A549 (cell line): ENCODE measurements around the gene CNOT6. TPM values are rescaled to one million over a fixed set of nuclear protein-coding genes. Genes with fewer than 3 reads are reported as not detected.
"Not testable (repeated sequence)": the region's sequence is repeated elsewhere in the genome, so short reads cannot be mapped to it uniquely, and the experiment has no call there.

Source experiments
- ATAC-seq, 2 experiments: fragments of 200-7000 bp in 1 of 2; fragments of >200 bp in 1 of 2; cut with Nextera tagmentation in 1 of 2; cut with Tn5 transposase in 1 of 2; 3 replicates each; pipeline versions ENCODE4 v1.8.0 to v1.9.1; 2018 to 2020; ENCODE audit warnings: mild to moderate bottlenecking in 1 of 2, moderate library complexity in 1 of 2
- CTCF ChIA-PET: fragments of 300-600 bp; sonication (Branson Sonifier 250); formaldehyde crosslinking; extraction: SDS; loops from one replicate; lab custom pipeline; 2021; ENCODE audit warnings: antibody characterized with exemption, inconsistent platforms; lab: Yijun Ruan, JAX
- POLR2A ChIA-PET: fragments of 350-600 bp; formaldehyde crosslinking; extraction: SDS; loops from one replicate; lab custom pipeline; 2021; ENCODE audit warnings: antibody characterized with exemption, inconsistent platforms; lab: Yijun Ruan, JAX
- DNase-seq, 2 experiments: peaks; one replicate each; pipeline versions ENCODE4 v3.0.0 to v3.0.0-alpha.2; 2011 to 2016; ENCODE audit warnings: low read depth in 1 of 2, low spot score in 1 of 2
- FAIRE-seq: peaks from 2 replicates; lab custom pipeline; 2011; peaks lifted over from hg19 to GRCh38; lab: Jason Lieb, UNC
- H3K27ac ChIP-seq, 2 experiments: fragments of >200 bp; sonication (Bioruptor Twin); formaldehyde crosslinking; 3 replicates each; pipeline ENCODE4 v1.5.1; 2016 to 2017
- H3K4me1 ChIP-seq: fragments of >200 bp; sonication (Bioruptor Twin); formaldehyde crosslinking; 3 replicates; pipeline ENCODE4 v1.6.1; 2016
- H3K4me2 ChIP-seq: fragments of >200 bp; sonication (Bioruptor Twin); formaldehyde crosslinking; 3 replicates; pipeline ENCODE4 v1.6.1; 2016
- H3K4me3 ChIP-seq: fragments of >200 bp; sonication (Bioruptor Twin); formaldehyde crosslinking; 3 replicates; pipeline ENCODE4 v1.5.1; 2016
- H3K9me3 ChIP-seq: fragments of >200 bp; sonication (Bioruptor Twin); formaldehyde crosslinking; 3 replicates; pipeline ENCODE4 v1.6.1; 2016
- CBX2 ChIP-seq: fragments of 200-600 bp; sonication (generic); IDR thresholded peaks from 2 replicates; pipeline ENCODE4 v1.6.1; 2016; ENCODE audit warnings: low read depth, mild to moderate bottlenecking, borderline replicate concordance
- CBX8 ChIP-seq: fragments of 200-600 bp; sonication (generic); IDR thresholded peaks from 2 replicates; pipeline ENCODE4 v1.6.1; 2016
- CHD2 ChIP-seq: fragments of 150-350 bp; IDR thresholded peaks from 2 replicates; pipeline ENCODE4 v1.6.1; 2014; ENCODE audit warnings: low read length; ENCODE audit not compliant: partially characterized antibody
- EP300 ChIP-seq, 2 experiments: fragments of >200 bp; sonication (Bioruptor Twin); formaldehyde crosslinking; IDR thresholded peaks; 2 replicates in 1 of 2; 3 replicates in 1 of 2; pipeline ENCODE4 v1.6.1; 2016 to 2017
- HOXB5 ChIP-seq: fragments of 250-450 bp; sonication (Bioruptor Pico); IDR thresholded peaks from 2 replicates; pipeline ENCODE4 v1.5.0; 2020; ENCODE audit warnings: mild to moderate bottlenecking, moderate library complexity
- JUN ChIP-seq, 2 experiments: fragments of >200 bp; sonication (Bioruptor Twin); formaldehyde crosslinking; IDR thresholded peaks; 2 replicates in 1 of 2; 3 replicates in 1 of 2; pipeline ENCODE4 v1.6.1; 2016 to 2017
- NPAS2 ChIP-seq: fragments of 250-450 bp; sonication (Bioruptor Pico); IDR thresholded peaks from 2 replicates; pipeline ENCODE4 v1.8.0; 2022; ENCODE audit warnings: mild to moderate bottlenecking, moderate library complexity, borderline replicate concordance
- PHF8 ChIP-seq: fragments of 200-600 bp; sonication (generic); IDR thresholded peaks from 2 replicates; pipeline ENCODE4 v1.6.1; 2016; ENCODE audit warnings: low read depth, mild to moderate bottlenecking, antibody characterized with exemption, moderate library complexity, borderline replicate concordance
- RFX5 ChIP-seq: fragments of 450-650 bp; IDR thresholded peaks from 2 replicates; pipeline ENCODE4 v1.7.1; 2014; ENCODE audit warnings: antibody characterized with exemption, mild to moderate bottlenecking, moderate library complexity
- ZC3H11A ChIP-seq: fragments of 450-650 bp; IDR thresholded peaks from 2 replicates; pipeline ENCODE4 v1.6.1; 2014; ENCODE audit warnings: antibody characterized with exemption, mild to moderate bottlenecking
- WGBS: methylation state at CpG from one replicate; pipeline ENCODE4 v1.1.6; 2017; ENCODE audit errors: missing lambda C conversion rate; 5-methylcytosine and 5-hydroxymethylcytosine counted together
- polyA plus RNA-seq, 4 experiments: library from polyadenylated mRNA; depleted of rRNA in 3 of 4; stranded (reverse); fragments of >200 nt; fragmentation: RNase III in 1 of 4; extraction: RNeasy Plus Mini Kit Qiagen cat#74134 plus additional on column Dnase treatment in 1 of 4; gene quantifications; 2 replicates in 3 of 4; 3 replicates in 1 of 4; pipeline ENCODE4 v1.2.3, GENCODE V29; 2011 to 2017
- TF ChIP-seq, protein P1 (sequence below): fragments of 450-650 bp; IDR thresholded peaks from 2 replicates; pipeline ENCODE4 v1.6.1; 2014; ENCODE audit warnings: antibody characterized with exemption
- TF ChIP-seq, protein P2 (sequence below): fragments of >200 bp; sonication (Bioruptor Twin); formaldehyde crosslinking; IDR thresholded peaks from 3 replicates; pipeline ENCODE4 v1.5.1; 2016
- TF ChIP-seq, protein P3 (sequence below): IDR thresholded peaks from 2 replicates; pipeline ENCODE4 v1.6.1; 2012

CNOT6 gene
- polyA plus RNA-seq, 2 of the 4 experiments (the other 2 are of a cell fraction) = 18.2 to 28.5 TPM

DNA sequence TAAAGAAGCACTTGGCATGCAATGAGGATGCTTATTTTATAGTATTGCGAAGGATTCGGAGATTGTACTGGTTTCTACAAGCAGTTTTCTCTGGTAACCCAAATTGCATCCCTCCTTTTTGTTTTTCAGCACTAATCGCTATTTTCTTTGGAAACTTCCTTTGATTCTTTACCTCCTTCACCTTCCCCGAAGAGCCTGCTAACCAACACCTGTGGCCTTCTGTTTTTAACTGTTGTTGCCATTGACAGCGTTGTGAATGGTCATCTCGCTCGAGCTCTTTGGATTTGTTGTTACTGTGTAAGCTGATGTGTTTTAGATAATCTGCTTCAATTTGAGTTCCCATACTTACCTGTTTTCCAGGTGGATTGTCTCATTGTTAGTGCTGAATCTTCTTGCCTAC, 1.1 kb downstream of the CNOT6 start:
- ATAC-seq (no peak), FAIRE-seq (no peak), DNase-seq (no peak)
- H3K4me3 ChIP-seq = peak overlapping the region; percentile 63
- peak overlapping the region; percentile 90 to 97 for H3K27ac ChIP-seq
- ChIA-PET CTCF (interaction anchor here (1.0 kb wide), 1 partner anchor 202 kb away, joined by 3 read pairs; no protein-coding TSS in a partner anchor), POLR2A (interaction anchor here (0.5 kb wide), 1 partner anchor 71 kb away, joined by 3 read pairs; no protein-coding TSS in a partner anchor)
- peak overlapping the region; percentile 94 for H3K4me2 ChIP-seq
- 34% methylated on average over 7 of the region's 7 CpGs for WGBS
- H3K4me1 ChIP-seq = peaks cover 17% of the 10 kb centered on the region
- TF ChIP-seq RFX5 (no peak), EP300 (IDR thresholded peaks at IDR 0.05) (no peak), PHF8 (no peak), CHD2 (no peak)
- TF ChIP-seq, protein P1, sequence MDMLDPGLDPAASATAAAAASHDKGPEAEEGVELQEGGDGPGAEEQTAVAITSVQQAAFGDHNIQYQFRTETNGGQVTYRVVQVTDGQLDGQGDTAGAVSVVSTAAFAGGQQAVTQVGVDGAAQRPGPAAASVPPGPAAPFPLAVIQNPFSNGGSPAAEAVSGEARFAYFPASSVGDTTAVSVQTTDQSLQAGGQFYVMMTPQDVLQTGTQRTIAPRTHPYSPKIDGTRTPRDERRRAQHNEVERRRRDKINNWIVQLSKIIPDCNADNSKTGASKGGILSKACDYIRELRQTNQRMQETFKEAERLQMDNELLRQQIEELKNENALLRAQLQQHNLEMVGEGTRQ = no peak
- no peaks in the 10 kb centered on the region for H3K9me3 ChIP-seq

DNA sequence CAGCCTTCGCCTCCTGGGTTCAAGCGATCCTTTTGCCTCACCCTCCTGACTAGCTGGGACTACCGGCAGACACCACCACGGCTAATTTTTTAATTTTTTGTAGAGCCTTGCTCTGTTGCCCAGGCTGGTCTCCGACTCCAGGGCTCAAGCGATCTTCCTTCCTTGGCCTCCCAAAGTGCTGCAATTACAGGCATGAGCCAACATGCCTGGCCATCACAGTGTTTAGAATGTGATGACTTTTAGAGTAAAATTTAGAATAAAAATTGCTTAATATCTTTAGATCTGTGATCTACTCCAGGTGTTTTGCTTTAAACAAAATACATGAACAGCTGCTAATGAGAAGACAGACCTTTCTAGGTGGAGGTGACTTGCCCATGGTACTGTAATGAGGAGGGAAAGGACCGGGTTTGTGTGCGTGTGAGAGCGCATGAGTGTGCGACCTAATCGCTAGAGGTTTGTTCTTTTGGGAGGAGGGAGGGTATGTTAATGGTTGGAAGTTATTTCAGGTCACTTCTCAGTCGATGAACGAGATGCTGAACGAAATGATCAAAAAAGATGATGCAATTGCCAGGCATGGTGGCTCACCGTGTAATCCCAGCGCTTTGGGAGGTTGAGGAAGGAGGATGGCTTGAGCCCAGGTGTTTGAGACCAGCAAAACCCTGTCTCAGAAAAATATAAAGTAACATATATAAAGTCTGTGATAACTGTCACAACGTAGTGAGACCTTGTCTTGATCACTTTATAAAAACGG, 2.0 kb downstream of the CNOT6 start:
- Histone ChIP-seq H3K4me1 (peaks cover 17% of the 10 kb centered on the region), H3K27ac (peak overlapping the region in 1 of 2 experiments; percentile 27; a peak in 3 of 6 replicates), H3K4me2 (peak overlapping the region; percentile 94), H3K4me3 (no peak overlapping the region), H3K9me3 (no peaks in the 10 kb centered on the region)
- FAIRE-seq (no peak), ATAC-seq (no peak), DNase-seq (no peak)
- 93% methylated on average over 18 of the region's 18 CpGs for WGBS
- CTCF ChIA-PET = interaction anchor here (0.9 to 1.2 kb wide), 2 partner anchors 25 to 203 kb away, joined by 3 to 6 read pairs; no protein-coding TSS in a partner anchor
- POLR2A ChIA-PET = no interaction called here
- TF ChIP-seq, protein P2, sequence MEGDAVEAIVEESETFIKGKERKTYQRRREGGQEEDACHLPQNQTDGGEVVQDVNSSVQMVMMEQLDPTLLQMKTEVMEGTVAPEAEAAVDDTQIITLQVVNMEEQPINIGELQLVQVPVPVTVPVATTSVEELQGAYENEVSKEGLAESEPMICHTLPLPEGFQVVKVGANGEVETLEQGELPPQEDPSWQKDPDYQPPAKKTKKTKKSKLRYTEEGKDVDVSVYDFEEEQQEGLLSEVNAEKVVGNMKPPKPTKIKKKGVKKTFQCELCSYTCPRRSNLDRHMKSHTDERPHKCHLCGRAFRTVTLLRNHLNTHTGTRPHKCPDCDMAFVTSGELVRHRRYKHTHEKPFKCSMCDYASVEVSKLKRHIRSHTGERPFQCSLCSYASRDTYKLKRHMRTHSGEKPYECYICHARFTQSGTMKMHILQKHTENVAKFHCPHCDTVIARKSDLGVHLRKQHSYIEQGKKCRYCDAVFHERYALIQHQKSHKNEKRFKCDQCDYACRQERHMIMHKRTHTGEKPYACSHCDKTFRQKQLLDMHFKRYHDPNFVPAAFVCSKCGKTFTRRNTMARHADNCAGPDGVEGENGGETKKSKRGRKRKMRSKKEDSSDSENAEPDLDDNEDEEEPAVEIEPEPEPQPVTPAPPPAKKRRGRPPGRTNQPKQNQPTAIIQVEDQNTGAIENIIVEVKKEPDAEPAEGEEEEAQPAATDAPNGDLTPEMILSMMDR = no peak
- TF ChIP-seq EP300 (IDR thresholded peaks at IDR 0.05) = no peak
- TF ChIP-seq CBX2 = no peak
- no peak for TF ChIP-seq ZC3H11A
- TF ChIP-seq JUN (IDR thresholded peaks at IDR 0.05) = no peak
- TF ChIP-seq, protein P3, sequence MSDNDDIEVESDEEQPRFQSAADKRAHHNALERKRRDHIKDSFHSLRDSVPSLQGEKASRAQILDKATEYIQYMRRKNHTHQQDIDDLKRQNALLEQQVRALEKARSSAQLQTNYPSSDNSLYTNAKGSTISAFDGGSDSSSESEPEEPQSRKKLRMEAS = no peak
- no peak for TF ChIP-seq HOXB5 (CRISPR knock-in tag)
- TF ChIP-seq CBX8 = no peak
- TF ChIP-seq NPAS2 (CRISPR knock-in tag) = no peak

DNA sequence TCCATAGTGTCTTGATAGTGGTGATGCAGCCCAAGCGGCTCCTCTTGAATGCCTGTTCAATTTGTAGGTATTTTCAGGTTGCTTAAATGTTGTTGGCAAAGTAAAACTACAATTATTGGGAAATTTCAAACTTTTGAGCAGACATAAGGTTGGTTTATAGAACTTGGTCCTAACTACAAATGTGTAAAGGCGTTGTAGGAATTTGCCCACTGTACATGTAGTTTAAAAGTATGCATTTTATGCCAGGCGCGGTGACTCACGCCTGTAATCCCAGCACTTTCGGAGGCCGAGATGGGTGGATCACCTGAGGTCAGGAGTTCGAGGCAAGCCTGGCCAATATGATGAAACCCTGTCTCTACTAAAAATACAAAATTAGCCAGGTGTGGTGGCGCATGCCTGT, 2.6 kb downstream of the CNOT6 start:
- Histone ChIP-seq H3K4me2 (peak overlapping the region; percentile 94; the same call in 2 of the 3 replicates), H3K4me1 (peaks cover 17% of the 10 kb centered on the region)
- WGBS = 94% methylated on average over 9 of the region's 9 CpGs
- CTCF ChIA-PET = interaction anchor here (0.9 to 1.2 kb wide), 2 partner anchors 25 to 204 kb away, joined by 3 to 6 read pairs; no protein-coding TSS in a partner anchor
- FAIRE-seq, H3K9me3 ChIP-seq, ATAC-seq, H3K27ac ChIP-seq, POLR2A ChIA-PET, DNase-seq, H3K4me3 ChIP-seq: not testable (repeated sequence)

DNA sequence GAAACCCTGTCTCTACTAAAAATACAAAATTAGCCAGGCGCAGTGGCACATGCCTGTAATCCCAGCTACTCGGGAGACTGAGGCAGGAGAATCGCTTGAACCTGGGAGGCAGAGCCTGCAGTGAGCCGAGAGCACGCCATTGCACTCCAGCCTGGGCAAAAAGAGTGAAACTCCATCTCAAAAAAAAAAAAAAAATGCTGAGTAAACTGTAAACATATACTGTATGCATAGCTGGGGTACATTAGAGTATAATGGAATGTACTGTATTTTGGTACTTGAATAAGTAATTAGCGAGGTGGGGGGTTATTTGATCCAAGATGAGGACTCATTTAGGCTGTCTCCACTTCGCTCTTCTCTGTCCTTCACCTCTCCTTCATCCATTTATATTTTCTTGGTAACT, 3.7 kb downstream of the CNOT6 start:
- ATAC-seq, H3K9me3 ChIP-seq, DNase-seq, H3K4me2 ChIP-seq, FAIRE-seq, H3K4me3 ChIP-seq, H3K27ac ChIP-seq: not testable (repeated sequence)
- ChIA-PET CTCF (interaction anchor here (0.7 to 1.2 kb wide), 3 partner anchors 169 to 205 kb away, joined by 3 to 6 read pairs (median 4); no protein-coding TSS in a partner anchor), POLR2A (interaction anchor here (0.7 kb wide), 1 partner anchor 16 kb away, joined by 7 read pairs; no protein-coding TSS in a partner anchor)
- peaks cover 17% of the 10 kb centered on the region for H3K4me1 ChIP-seq
- 85% methylated on average over 7 of the region's 7 CpGs for WGBS
